GM21576 (cell line): ENCODE results near the gene ZMIZ1.

Source experiments
- ATAC-seq: cut with Tn5 transposase; IDR thresholded peaks from one replicate; pipeline ENCODE4 v1.9.1; 2021; ENCODE audit warnings: mild to moderate bottlenecking, moderate library complexity; ENCODE audit not compliant: unreplicated experiment

Gene ZMIZ1

DNA sequence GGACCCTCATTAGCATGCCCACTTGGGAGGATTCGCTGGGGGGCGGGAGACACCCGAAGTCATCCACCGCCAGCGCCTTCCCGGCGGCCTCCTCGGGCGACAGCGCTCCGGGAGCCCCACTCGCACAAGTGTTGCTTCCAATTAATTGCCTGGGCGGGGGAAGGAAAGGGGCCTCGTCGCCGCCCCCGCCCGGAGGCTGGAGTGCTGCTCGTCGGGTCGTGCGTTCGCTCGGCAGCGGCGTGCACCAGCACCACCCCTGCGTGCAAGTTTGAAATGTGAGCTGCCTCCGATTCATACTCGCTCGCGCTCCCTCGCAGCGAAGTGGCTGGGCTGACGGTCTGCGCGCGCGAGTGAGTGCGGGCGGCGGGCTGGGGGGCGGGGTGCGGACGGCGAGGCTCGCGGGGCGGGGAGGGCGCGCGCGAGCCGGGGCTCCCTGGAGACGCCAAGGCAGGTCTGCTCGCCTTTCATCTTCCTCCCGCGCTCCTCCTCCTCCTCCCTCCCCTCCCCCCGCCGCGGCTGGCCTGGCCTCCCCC is 173.9 kb downstream of the ZMIZ1 start:
- ATAC-seq: no peak

DNA sequence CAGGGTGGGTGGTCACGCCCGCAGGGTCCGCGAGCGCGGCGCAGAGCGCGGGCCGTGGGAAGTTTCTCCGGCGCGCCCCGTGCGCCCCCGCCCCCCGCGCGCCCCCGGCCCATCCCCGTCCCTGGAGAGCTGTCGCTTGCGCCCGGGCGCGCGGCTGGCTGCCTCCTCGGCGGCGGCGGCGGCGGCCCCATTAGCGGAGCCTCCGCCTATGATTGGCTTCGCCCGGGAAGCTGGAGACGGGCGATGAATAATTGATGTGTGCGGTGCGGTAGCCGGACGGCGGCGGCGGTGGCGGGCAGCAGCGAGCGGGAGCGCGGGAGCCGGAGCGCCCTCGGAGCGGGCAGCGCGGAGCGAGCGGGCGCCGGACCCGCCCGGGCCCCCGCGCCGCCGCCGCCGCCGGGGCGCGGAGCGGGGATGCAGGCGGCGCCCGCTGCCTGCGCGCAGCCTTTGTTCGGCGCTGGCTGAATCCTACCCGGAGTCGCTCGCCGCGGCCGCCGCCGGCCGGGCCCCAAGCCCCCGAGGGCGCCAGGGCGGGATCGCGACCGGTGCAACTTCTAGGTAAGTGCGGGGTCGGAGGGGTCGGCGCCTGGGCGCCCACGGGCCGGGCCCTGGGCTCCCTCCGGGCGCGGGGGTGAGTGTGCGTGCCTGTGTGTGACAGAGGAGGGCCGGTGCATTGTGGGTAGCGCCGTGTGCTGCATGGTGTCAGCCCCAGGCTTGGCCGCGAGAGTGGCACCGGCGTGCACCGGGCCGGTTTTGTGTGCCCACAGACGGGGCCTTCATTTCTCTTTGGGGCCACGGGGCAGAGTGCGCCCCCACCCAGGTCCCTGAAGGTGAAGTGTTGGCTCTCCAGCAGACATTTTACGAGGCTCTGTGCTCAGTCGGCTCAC is 174.7 kb downstream of the ZMIZ1 start:
- peak; percentile 37 for ATAC-seq

DNA sequence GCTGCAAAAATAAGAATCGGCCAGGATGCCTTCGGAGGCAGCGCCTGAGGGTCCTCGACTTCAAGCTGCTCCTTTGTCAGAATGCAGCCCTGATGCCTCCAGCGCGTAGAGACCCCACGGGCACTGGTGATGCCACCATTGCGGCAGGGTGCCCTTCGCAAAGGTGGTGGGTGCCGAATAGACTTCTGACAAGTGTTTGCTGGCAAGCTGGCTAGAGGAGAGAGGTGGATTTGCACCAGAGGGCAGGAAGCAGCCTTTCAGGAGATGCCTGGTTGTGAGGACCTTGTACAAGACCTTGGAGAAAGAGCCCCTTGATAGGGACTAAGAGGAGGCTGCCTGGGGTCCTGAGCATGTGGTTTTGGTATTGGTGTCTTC is 175.3 kb downstream of the ZMIZ1 start:
- ATAC-seq: peak; percentile 0

DNA sequence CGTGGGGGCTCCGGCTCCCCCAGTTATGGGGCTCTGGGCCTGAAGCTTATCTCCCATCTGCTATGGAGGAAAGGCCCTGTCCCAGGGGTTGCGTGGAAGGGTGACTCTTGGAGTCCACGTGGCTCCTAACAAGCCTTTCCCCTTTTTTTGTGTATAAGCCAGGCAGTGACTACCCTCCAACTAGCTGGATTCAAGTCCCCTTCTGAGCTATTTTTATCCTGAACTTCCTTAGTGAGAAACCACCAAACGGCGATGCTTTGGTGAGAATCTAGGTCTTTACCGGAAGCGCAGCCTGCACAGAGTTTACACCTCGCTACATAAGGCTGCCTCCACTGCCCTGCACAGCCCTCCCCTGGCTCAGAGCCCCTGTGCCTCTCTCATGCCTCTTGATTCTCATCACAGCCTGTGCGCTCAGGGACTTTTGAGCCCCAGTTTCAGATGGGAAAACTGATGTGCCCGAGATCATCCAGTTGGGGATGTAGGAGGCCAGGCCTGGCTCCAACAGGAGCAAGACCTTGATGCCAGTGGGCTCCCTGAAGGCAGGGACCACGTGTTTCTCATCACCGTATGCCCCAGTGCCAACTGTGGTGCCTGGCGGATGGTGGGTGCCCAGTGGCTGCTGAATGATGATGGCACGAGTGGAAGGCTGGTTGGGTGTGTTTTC is 176.2 kb downstream of the ZMIZ1 start:
- peak; percentile 32 for ATAC-seq

DNA sequence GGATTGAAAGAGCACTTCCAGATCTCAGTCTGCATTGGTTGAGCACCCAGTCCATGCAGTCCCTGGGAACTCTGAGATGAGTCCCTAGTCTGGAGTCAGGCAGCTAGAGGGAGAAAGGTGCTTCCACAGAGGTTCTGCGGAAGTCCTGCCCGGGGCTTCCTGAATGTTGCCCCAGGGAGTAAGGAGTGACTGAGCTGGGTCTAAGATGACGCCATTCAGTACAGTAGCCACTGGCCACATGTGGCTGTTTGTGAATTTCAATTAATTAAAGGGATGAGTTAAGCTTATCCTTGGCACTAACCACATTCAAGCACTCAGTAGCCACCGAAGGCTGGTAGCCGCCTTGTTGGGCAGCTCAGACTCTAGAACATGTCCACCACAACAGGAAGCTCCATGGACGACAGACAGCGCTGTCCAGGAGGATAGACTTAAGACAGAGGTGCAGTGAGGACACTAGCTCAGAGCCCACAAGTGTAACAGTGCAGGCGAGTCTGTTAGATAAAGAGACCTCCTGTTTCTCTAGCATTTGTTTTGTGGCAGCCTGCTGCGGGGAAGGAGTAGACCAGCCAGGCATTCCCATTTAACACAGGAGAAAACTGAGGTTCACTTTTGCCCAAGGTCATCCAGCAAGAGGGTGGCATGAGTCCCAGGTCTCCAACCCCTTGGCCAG is 176.9 kb downstream of the ZMIZ1 start:
- ATAC-seq: no peak

DNA sequence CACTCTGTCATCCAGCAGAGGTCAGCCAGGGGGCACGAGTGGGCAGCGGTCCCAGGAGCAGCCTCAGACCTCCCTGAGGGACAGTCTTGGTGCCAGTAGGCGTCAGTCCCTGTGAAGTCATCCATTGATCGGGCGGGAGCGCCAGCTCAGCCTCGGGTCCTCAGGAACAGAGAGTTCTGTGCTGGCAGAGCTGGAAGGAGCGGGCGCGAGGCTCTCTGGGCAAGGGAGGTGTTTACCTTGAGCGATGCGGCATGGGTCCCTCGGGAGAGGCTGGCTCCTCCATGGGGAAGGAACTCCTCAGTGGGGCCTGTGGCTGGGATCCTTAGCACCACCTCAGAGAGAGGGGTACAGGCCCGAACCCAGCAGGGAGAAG is 177.4 kb downstream of the ZMIZ1 start:
- no peak for ATAC-seq

DNA sequence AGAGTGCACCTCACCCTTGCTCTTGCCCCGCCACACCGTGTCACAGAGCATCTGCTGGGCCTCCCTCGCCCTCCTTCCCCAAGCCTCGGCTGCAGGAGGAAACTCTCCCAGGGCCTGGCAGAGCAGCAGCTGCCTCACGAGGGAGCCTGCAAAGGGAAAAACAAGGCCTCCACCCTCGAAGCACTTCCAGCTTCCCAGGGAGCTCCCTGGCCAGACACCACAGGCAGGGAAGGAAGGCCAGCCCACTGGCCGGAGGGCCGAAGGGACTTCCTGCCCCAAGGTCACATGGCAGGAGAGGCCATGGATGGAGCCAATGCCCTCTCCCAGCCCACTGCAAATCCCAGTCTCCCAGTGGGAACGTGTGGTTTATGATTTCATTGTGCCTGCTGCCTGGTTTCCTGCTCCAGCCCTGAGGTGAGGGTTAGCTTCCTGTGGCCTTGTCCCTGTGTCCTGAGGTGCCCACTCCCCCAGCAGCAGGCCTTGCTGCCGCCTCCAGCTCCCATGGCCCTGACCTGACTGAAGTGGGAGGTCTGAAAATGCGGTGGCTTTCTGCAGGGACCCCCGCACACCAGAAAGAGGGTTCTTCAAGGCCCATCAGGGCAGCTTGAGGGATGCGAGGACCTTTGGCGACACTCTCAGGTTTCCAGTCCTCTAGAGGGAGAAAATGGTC is 178.0 kb downstream of the ZMIZ1 start:
- ATAC-seq: no peak

DNA sequence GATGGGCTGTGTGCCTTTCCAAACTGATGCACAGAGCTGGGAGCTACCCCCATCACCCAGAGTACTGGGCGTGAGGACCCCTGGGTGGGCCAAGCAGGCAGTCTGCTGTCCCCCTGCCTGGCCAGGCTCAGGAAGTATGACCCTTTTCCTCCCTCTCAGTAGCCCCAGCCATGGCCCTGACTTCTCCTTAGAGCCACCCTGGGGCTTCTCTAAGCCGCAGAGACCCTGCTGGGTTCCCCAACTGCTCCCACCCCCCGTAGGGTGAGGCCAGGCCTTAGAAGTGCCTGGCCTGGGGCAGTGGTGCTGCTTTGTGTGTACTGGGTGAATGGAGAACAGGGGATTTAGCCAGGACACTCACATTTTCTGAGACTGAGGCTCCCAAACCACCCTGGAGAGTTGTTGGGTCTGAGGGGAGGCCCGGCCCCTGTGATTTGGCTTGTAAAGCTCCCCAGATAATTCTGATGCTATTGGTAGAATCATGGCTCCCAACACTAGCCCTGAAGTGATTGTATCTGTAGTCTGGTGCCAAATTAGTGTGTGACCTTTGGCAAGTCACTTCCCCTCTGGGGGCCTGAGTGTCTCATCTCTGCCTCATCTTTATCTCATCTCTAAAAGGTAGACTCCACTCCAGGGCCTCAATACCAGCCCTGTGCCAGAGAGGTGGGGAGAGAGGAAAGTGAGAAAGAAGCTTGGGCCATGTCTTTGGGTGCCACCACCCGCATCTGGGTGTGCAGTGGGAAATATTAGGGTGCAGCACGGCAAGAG is 178.8 kb downstream of the ZMIZ1 start:
- ATAC-seq: no peak

DNA sequence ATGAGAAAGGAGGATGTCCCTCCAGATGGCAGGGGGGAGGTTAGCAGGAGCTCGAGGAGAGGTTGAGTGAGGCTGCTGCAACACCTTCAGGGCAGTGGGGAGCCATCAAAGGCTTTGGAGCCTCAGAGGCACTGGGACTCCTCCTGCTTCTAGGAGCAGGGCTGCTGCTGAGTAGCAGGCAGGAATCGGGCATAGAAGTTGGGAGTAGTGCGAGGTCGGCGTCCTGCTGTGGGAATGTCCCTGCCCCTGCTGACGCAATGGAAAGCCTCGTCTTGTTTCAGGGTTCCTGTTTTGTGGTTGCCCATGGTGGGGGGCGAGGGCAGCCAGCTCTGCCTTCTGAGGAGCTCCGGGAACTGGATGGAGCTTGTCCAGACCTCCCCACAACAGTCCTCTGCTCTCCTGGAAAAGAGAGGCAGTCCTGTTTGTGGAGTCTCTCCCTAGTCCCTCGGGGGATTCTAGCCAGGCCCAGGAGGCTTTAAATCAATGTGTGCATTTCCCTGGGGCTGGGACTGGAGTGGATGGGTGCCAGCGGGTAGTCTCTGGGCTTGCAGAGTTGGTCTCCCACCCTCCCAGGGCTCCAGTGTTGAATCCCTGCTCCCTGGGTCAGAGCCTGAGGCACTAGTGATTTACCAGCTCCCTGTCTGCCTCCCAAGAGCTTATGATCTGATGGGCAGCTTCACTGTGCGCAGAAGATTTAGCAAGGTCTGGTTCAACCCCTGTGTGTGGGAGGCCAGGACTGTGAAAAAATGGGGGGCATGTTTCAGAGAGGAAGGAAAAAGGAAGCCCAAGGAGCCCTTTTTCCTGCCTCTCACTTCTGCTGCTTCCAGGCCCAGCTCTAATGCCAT is 179.8 kb downstream of the ZMIZ1 start:
- ATAC-seq: no peak

DNA sequence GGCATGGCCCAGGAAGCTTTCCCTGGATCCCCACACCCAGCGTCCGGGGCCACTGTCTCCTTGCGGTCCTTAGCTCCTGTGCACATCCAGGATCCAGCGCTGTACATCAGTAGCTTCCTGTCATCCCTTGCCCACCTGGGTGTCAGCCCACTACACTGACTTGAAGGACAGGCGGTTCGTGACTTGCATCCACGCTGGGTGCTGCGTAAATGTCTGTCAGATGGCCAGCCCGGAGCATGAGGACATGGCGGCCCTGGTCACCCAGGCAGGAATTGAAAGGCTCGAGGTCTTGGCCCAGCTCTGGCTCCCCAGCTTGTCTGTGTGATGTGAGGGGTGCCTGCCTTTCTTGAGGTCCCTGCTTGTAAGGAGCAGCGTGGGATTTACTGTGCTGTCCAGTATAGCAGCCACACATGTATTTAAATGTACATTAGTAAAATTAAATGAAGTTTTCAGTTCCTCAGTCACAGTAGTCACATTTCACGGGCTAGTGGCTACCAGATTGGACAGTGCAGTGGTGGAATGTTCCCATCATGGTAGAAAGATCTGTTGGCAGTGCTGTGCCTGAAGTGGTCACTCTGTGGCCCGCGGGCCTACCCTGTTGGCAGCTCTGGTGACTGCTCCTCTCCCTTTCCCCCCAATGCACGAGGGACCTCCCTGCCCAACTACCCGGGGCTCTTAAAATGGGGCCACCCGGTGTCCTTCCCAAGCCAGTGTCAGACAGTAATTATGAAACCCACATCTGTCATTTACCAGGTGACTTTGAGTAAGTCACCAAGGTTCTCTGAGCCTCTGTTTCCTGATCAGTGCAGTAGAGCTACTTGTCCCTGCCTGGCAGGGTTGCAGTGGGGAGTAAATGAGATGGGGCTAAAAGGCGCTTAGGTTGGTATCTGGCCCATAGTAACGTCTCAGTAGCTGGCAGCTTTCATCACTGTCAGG is 180.7 kb downstream of the ZMIZ1 start:
- ATAC-seq: peak; percentile 54

DNA sequence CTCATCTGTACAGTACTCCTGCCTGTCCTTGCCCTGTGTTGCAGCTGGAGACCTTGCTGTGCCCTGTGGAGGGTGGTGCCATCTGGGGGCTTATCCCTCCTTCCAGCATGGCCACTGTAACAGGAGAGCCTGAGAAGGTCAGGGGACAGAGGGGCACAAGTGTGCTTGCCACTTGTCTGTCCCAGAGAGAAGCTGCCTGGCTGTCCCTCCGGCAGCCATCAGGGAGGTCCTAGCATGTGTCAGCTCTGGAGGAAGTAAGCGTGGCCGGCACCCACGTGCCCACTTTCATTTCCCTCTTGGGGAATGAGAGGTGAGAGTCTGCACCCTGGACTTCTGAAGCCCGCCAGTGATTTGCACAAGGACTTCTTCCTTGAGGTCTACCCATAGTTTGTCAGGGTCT is 181.5 kb downstream of the ZMIZ1 start:
- no peak for ATAC-seq

DNA sequence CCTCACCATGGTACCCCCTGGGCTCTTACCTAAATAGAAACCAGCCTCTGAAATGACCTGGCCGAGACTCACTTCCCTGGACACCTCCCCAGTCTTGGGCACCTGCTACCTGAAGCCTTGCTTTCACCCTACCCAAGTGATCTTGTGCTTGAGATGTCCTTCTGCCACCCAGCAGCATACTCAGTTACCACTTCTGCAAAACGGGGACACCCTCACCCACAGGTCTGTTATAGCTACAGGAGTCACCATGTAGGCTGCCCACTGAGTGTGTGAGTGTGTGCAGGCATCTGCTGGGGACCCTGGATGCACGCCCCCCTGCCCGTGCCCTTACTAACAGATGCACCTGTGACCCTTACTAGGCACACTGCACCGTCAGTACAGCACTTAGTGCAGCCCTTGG is 183.7 kb downstream of the ZMIZ1 start:
- ATAC-seq: no peak

DNA sequence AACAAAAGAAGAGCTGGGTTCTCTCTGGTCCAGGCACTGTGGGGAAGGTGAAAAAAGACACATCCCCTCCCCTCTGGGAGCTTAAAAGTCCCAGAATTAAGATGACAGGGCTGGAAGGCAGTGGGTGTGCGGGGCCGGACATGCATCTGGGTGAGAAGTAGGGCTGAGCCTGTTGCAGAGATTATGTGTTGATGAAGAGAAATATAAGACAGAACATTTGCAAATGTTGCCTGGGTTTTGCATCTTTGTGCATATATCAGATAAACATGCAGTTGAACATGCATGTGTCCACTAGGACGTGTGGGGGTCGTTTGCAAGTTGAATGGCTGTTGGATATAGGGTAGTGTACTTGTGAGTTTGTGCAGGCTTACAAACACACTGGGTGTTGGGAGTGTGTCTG is 184.2 kb downstream of the ZMIZ1 start:
- no peak for ATAC-seq

DNA sequence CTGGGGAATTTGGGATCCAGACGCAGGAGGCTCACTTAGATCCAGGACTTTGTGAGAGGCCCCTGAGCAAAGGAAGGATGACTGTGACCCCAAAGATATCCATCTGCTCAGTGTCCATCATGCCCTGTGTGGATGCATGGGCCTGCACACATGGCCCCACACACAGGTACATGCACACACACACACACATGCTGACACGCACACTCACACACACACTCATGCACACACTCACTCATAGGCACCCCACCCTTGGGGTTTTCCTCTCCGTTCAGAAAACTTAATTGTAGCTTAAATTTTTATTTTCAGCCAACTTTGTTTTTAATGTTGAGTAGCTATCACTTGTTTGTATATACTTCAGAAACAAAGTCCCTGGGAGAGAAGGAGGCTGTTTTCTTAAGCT is 184.9 kb downstream of the ZMIZ1 start:
- ATAC-seq: no peak

DNA sequence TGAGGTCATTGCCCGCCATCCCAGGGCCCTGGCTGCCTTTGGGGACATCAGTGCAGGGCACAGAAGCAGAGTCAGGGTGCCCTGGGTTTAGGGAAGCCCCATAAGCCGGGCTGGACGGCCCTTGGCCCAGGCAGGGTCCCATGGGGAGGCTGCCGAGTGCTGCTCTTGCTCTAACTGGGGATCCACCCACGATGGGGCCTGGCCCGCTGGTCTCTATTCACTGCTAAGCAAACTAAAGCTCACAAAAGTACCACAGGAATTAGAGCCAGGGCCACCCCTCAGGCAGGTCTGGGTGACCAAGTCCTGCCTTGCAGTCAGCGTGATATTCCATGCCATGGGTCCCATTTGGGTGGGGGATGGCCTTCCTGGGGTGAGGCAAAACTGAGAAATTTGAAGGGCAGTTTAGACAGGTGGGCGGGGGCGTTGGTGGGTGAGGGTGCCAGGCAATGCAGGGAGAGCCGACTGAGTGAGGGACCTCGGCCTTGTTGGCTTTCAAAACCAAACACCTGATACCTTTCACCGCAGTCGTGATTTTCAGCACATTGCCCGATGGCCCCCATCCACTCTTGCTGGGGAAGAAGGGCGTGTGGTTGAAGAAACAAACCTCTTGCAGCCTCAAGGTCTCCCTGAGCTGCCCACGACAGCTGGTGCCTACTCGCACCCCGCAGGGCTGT is 185.7 kb downstream of the ZMIZ1 start:
- ATAC-seq: no peak

DNA sequence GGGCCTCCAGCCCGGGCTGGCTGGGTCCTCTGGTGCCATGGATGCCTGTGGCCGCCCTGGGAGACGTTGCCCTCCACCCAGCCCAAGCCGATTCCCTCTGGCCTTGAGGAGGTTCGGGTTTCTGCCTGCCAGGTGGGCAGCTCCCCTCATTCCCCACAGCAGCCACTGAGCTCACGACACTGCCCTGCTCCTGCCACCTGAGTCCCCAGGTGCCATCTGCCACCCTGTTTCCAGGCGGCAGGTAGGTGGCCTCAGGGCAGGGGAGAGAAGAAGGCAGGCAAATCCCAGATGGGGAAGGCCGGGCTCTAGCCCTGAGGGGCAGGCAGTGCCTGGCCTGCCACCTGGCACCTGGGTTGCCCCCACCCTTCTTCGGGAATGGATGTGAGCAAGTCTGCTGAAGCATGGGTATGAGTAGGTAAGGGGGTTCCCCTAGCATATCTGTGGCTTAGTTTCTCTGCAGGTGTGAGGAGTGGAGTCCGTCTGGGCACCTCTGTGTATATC is 186.3 kb downstream of the ZMIZ1 start:
- ATAC-seq: no peak

DNA sequence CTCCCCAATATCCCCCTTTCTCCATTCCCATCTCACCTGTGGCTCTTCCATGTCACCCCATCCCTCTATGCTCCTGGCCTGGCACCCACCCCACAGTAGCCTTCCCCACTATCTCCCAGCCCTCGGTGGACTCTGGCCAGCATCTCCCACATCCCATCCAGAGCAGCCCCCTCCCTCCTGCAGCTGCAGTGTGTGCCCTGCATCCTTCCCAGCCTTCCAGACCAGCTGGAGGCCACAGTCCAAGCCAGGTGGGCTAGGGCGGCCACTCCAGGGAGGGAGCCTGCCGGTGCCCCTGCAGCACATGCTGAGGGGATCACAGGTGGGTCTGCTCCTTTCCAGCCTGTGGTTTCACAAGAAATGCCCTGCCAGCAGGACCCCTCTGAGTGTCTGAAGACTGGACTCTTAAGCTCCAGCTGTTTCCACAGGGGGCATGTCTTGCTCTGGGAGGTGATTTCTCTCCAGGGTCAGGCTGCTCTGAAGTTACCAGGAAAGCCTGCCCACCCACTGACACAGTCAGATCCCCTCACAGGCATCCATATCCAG is 187.6 kb downstream of the ZMIZ1 start:
- no peak for ATAC-seq
